KMS-11 (cell line): Measurements from ENCODE around the gene SLC4A2.

ENCODE experiments used
- H2AFZ ChIP-seq: fragments of 200-600 bp; sonication (generic); 2 replicates; pipeline ENCODE4 v1.6.1; 2016; ENCODE audit warnings: antibody characterized with exemption, mixed run types, low read depth
- H3K27ac ChIP-seq: fragments of 200-600 bp; sonication (generic); 2 replicates; pipeline ENCODE4 v1.6.1; 2016; ENCODE audit warnings: mild to moderate bottlenecking, mixed run types
- H3K27me3 ChIP-seq: fragments of 200-600 bp; sonication (generic); 2 replicates; pipeline ENCODE4 v1.6.1; 2017; ENCODE audit warnings: mild to moderate bottlenecking, low read depth, mixed run types, moderate library complexity; ENCODE audit not compliant: insufficient read depth
- H3K36me3 ChIP-seq: fragments of 200-600 bp; sonication (generic); 2 replicates; pipeline ENCODE4 v1.6.1; 2017; ENCODE audit warnings: mild to moderate bottlenecking, mixed run types; ENCODE audit not compliant: insufficient read depth
- H3K4me1 ChIP-seq: fragments of 200-600 bp; sonication (generic); 2 replicates; pipeline ENCODE4 v1.6.1; 2016; ENCODE audit warnings: mild to moderate bottlenecking, low read depth, mixed run types; ENCODE audit not compliant: poor library complexity, severe bottlenecking
- H3K4me2 ChIP-seq: fragments of 200-600 bp; sonication (generic); 2 replicates; pipeline ENCODE4 v1.7.0; 2016; ENCODE audit warnings: mild to moderate bottlenecking, mixed run types
- H3K4me3 ChIP-seq: fragments of 200-600 bp; sonication (generic); IDR thresholded peaks from 2 replicates; pipeline ENCODE4 v1.6.1; 2017; ENCODE audit warnings: low read depth, low read length, mixed read lengths; ENCODE audit not compliant: insufficient read depth
- H3K79me2 ChIP-seq: fragments of 200-600 bp; sonication (generic); 2 replicates; pipeline ENCODE4 v1.6.1; 2016; ENCODE audit warnings: low read depth, mixed run types; ENCODE audit not compliant: insufficient read depth
- H3K9ac ChIP-seq: fragments of 200-600 bp; sonication (generic); 2 replicates; pipeline ENCODE4 v1.6.1; 2016; ENCODE audit warnings: mild to moderate bottlenecking, mixed run types
- H4K20me1 ChIP-seq: fragments of 200-600 bp; sonication (generic); 2 replicates; pipeline ENCODE4 v1.6.1; 2016; ENCODE audit warnings: mild to moderate bottlenecking, mixed run types; ENCODE audit not compliant: insufficient read depth
- TF ChIP-seq, protein P1 (sequence below): fragments of 200-600 bp; sonication (generic); conservative IDR thresholded peaks from 2 replicates; pipeline ENCODE4 v1.6.1; 2017; ENCODE audit warnings: low read depth, mild to moderate bottlenecking, antibody characterized with exemption, low read length, moderate library complexity, mixed read lengths

SLC4A2 gene

DNA sequence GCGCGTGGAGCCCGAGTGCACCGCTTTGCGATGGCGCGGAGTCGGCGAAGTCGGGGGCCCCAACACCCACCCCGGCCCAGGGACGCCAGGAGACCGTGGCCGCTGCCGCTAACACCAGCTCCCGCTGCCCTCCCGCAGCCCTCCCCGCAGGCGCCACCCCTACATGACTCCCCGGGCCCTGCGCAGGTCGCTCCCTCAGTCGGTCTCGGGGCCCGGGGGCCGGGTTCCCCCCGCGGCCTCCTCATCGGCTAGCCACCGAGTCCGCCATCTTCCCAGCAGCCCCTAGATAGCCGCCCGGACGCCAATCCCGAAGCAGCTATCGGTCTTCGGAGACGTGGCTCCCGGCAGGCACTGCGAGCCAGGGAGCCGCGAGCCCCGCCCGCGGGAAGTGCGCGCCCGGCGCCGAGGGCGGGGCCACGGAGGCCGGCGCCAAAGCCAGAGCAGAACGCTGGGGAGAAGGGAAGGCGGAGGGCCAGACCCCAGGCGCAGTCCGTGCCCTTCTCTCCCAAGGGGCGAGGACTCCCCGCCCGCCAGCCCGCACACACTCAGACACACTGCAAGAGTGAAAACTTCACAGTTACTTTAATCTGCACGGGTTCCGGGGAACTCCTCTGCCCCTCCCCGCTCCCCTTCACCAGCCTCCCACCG lies 21.3 kb downstream of the SLC4A2 start, which contains the start of gene FASTK:
FASTK (minus strand) TSS at position 288 of the 648 bp plus-strand sequence; CDS start at position 245, 43 bp downstream.
- H3K36me3 ChIP-seq, result no peaks in the 10 kb centered on the region
- H3K9ac ChIP-seq, result peak within 1 kb of the TSS; percentile 91
- TF ChIP-seq, protein P1, sequence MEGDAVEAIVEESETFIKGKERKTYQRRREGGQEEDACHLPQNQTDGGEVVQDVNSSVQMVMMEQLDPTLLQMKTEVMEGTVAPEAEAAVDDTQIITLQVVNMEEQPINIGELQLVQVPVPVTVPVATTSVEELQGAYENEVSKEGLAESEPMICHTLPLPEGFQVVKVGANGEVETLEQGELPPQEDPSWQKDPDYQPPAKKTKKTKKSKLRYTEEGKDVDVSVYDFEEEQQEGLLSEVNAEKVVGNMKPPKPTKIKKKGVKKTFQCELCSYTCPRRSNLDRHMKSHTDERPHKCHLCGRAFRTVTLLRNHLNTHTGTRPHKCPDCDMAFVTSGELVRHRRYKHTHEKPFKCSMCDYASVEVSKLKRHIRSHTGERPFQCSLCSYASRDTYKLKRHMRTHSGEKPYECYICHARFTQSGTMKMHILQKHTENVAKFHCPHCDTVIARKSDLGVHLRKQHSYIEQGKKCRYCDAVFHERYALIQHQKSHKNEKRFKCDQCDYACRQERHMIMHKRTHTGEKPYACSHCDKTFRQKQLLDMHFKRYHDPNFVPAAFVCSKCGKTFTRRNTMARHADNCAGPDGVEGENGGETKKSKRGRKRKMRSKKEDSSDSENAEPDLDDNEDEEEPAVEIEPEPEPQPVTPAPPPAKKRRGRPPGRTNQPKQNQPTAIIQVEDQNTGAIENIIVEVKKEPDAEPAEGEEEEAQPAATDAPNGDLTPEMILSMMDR, result no peak
- peaks cover 40% of the 10 kb centered on the region for H3K4me1 ChIP-seq
- H4K20me1 ChIP-seq, result no peaks in the 10 kb centered on the region
- H2AFZ ChIP-seq, result peak within 1 kb of the TSS; percentile 65
- peak within 1 kb of the TSS; percentile 74 for H3K27ac ChIP-seq
- peaks cover 28% of the 10 kb centered on the region for H3K79me2 ChIP-seq
- H3K27me3 ChIP-seq, result no peaks in the 10 kb centered on the region
- peak within 1 kb of the TSS; percentile 59 for H3K4me2 ChIP-seq
- H3K4me3 ChIP-seq, result peak within 1 kb of the TSS; percentile 63

DNA sequence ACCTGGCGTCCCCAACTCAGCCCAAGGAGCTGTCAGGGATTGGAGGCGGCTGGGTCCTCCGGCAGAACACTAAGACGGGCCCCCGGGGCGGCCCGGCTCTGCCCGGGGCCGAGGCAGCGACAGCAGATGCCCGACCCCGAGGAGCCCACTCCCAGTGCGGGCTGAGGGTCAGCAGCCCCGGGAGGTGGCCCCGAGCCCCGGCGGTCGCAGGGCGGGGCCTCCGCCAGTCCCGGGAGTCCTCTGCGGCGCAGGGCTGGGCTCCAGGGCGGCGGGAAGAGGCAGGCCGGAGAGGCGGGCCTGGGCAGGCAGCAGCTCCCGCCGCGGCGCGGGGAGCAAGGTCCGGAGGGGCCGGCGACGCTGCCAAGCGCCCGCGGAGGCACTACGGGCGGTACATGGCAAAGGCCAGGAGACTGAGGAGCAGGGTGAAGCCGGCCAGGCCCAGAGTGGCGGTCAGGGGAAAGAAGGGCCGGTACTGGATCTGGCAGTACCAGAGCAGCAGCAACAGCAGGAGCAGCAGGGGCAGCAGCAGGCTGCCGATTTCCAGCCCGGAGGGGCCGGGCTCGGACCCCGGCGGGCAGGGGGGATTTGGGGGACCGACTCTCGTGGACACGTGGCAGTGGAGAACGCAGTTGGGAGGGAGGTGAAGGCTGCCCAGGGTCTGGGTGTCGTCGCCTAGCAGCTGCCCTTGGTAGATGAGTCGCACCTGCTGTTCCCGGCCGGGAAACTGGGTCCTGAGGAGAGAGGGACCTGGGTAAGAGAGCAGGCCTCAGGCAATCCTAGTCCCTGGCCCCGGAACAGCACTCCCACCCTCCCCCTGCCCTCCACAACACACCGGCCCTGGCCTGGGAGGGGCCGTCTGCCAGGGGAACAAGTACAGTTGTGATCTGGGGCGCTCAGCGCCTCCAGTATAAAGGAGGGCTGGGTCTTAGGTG lies 22.0 kb downstream of the SLC4A2 start:
- Histone ChIP-seq H3K4me3 (no peak overlapping the region), H3K4me1 (peaks cover 43% of the 10 kb centered on the region), H3K79me2 (peaks cover 28% of the 10 kb centered on the region), H3K4me2 (peak overlapping the region; percentile 59; the same call in 1 of the 2 replicates), H4K20me1 (no peaks in the 10 kb centered on the region), H3K9ac (peak overlapping the region; percentile 91; the same call in 1 of the 2 replicates), H2AFZ (peak overlapping the region; percentile 65; the same call in 1 of the 2 replicates), H3K36me3 (no peaks in the 10 kb centered on the region), H3K27ac (peak overlapping the region; percentile 74; the same call in 1 of the 2 replicates), H3K27me3 (no peaks in the 10 kb centered on the region)
- TF ChIP-seq, protein P1, result no peak

DNA sequence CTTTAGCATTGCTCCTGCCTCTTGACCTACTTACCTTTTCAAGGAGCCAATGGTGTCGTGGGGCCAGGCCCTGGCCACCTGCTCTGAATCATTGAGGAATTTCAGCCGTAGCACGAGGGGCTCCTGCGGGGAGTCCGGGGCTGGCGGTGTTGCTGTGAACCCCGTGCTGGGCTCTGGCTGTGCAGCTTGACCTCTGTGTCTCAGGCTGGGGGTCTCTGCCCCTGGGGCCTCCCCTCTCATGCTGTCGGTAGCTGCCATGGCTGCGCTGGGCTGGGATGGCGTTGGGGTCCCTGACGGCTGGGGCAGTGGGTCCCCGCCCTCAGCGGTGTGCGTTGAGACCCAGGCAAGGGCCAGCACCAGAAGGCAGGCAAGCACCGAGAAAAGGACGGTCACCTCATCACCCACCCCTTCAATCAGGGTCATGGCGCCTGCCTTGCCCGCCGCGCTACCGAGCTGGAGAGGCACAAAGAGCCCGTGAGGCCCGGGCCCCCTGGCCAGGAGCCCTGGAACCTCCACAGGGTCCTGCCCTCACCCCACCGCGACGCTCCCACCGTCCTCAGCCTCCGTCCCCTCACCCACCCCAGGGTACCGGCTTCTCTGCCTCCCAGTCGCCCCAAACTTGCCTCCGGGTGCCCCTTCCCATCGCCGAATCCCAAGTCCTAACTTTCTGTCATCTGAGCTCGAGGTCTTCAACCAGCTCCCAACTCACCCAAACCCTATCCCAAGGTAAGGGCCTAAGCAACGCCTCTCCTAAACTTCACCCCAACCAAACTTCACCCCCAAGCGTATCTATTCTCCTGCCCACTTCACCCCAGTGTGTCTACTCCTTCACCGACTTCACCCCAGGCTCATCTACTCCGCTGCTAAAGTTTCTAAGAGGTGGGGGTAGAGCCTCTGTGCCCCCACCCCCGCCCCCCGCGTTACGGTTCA lies 23.0 kb downstream of the SLC4A2 start:
- H3K4me2 ChIP-seq, result peak overlapping the region; percentile 62
- no peaks in the 10 kb centered on the region for H3K27me3 ChIP-seq
- H3K27ac ChIP-seq, result peak overlapping the region; percentile 11; the same call in 1 of the 2 replicates
- no peaks in the 10 kb centered on the region for H4K20me1 ChIP-seq
- H3K4me3 ChIP-seq, result no peak overlapping the region
- H3K36me3 ChIP-seq, result no peaks in the 10 kb centered on the region
- peaks cover 43% of the 10 kb centered on the region for H3K4me1 ChIP-seq
- TF ChIP-seq, protein P1, result no peak
- peak overlapping the region; percentile 61; the same call in 1 of the 2 replicates for H3K9ac ChIP-seq
- H3K79me2 ChIP-seq, result peaks cover 34% of the 10 kb centered on the region
- H2AFZ ChIP-seq, result peak overlapping the region; percentile 84; the same call in 1 of the 2 replicates
